Body of pancreas (tissue), 4 donors: Measurements from ENCODE around the gene ZNF76.

Source experiments
- CTCF ChIP-seq, 7 experiments: fragments of 450-650 bp in 4 of 7; fragments of 200-600 bp in 3 of 7; sonication (generic) in 3 of 7; IDR thresholded peaks; one replicate each; pipeline ENCODE4 v1.5.1; 2016 to 2019; ENCODE audit warnings: antibody characterized with exemption in 7 of 7
- POLR2A ChIP-seq, 3 donors: fragments of 450-650 bp; IDR thresholded peaks; one replicate each; pipeline ENCODE4 v1.6.1; 2016; ENCODE audit warnings: antibody characterized with exemption in 3 of 3, mild to moderate bottlenecking in 2 of 3

- no peak for TF ChIP-seq CTCF (IDR thresholded peaks at IDR 0.05)
- no peak for TF ChIP-seq POLR2A (IDR thresholded peaks at IDR 0.05)
These were observed 16.1 kb upstream of the ZNF76 start for GRCh38 chr6:35243386-35243958.
